MM.1S (cell line): ENCODE results near the gene AMOTL1.

Experiments
- DNase-seq: peaks from one replicate; pipeline ENCODE4 v3.0.0-alpha.2; 2015
- H2AFZ ChIP-seq: fragments of 300-600 bp; sonication (generic); 2 replicates; pipeline ENCODE4 v1.6.0; 2016; ENCODE audit warnings: antibody characterized with exemption, low read length
- H3F3A ChIP-seq: fragments of 300-600 bp; sonication (generic); 2 replicates; pipeline ENCODE4 v1.6.1; 2016; ENCODE audit warnings: mild to moderate bottlenecking, antibody characterized with exemption, low read length, moderate library complexity, mixed read lengths; ENCODE audit not compliant: insufficient read depth
- H3K27ac ChIP-seq: fragments of 300-600 bp; sonication (generic); 2 replicates; pipeline ENCODE4 v1.5.1; 2016; ENCODE audit warnings: mild to moderate bottlenecking, low read length
- H3K27me3 ChIP-seq: fragments of 300-600 bp; sonication (generic); replicated peaks from 2 replicates; pipeline ENCODE4 v1.6.0; 2016; ENCODE audit warnings: low read length; ENCODE audit not compliant: insufficient read depth
- H3K36me3 ChIP-seq: fragments of 300-600 bp; sonication (generic); replicated peaks from 2 replicates; pipeline ENCODE4 v1.6.1; 2016; ENCODE audit warnings: mild to moderate bottlenecking, low read length, mixed read lengths; ENCODE audit not compliant: insufficient read depth
- H3K4me1 ChIP-seq: fragments of 300-600 bp; sonication (generic); 2 replicates; pipeline ENCODE4 v1.6.1; 2016; ENCODE audit warnings: low read length, mixed read lengths
- H3K4me2 ChIP-seq: fragments of 300-600 bp; sonication (generic); 2 replicates; pipeline ENCODE4 v1.6.0; 2016; ENCODE audit warnings: low read depth, low read length
- H3K4me3 ChIP-seq: fragments of 300-600 bp; sonication (generic); 2 replicates; pipeline ENCODE4 v1.5.1; 2016; ENCODE audit warnings: low read length, mixed read lengths
- H3K79me2 ChIP-seq: fragments of 300-600 bp; sonication (generic); 2 replicates; pipeline ENCODE4 v1.6.1; 2016; ENCODE audit warnings: mixed run types, low read length, mixed read lengths
- H3K9ac ChIP-seq: fragments of 300-600 bp; sonication (generic); 2 replicates; pipeline ENCODE4 v1.6.1; 2016; ENCODE audit warnings: low read length, mixed read lengths
- H3K9me2 ChIP-seq: fragments of 300-600 bp; sonication (generic); replicated peaks from 2 replicates; pipeline ENCODE4 v1.6.1; 2016; ENCODE audit warnings: mild to moderate bottlenecking, low read length, mixed read lengths; ENCODE audit not compliant: insufficient read depth
- H3K9me3 ChIP-seq: fragments of 300-600 bp; sonication (generic); replicated peaks from 2 replicates; pipeline ENCODE4 v1.6.1; 2016; ENCODE audit warnings: mild to moderate bottlenecking, low read length, mixed read lengths; ENCODE audit not compliant: insufficient read depth
- H4K20me1 ChIP-seq: fragments of 300-600 bp; sonication (generic); 2 replicates; pipeline ENCODE4 v1.6.1; 2016; ENCODE audit warnings: mild to moderate bottlenecking, low read length, moderate library complexity, mixed read lengths; ENCODE audit not compliant: insufficient read depth
- CTCF ChIP-seq: fragments of 300-600 bp; sonication (generic); IDR thresholded peaks from 2 replicates; pipeline ENCODE4 v1.5.1; 2016; ENCODE audit warnings: antibody characterized with exemption, low read length, mixed read lengths
- EZH2 ChIP-seq: fragments of 300-600 bp; sonication (generic); optimal IDR thresholded peaks from 2 replicates; pipeline ENCODE3; 2017; ENCODE audit warnings: low read depth, mild to moderate bottlenecking, antibody characterized with exemption, low read length, mixed read lengths
- EZH2phosphoT487 ChIP-seq: fragments of 300-600 bp; sonication (generic); IDR thresholded peaks from 2 replicates; pipeline ENCODE4 v1.6.1; 2018; ENCODE audit warnings: antibody characterized with exemption, low read length

AMOTL1 gene

GRCh38 chr11:94771390-94771789, 3.2 kb downstream of the AMOTL1 start:
- Histone ChIP-seq H3K79me2 (peaks cover 72% of the 10 kb centered on the region), H4K20me1 (no peaks in the 10 kb centered on the region), H3K36me3 (no peaks in the 10 kb centered on the region), H3K9ac (no peak overlapping the region), H3F3A (peaks cover 3% of the 10 kb centered on the region; the same call in 1 of the 2 replicates), H2AFZ (no peak overlapping the region), H3K4me2 (no peak overlapping the region), H3K9me3 (no peaks in the 10 kb centered on the region), H3K4me1 (peaks cover 9% of the 10 kb centered on the region; the same call in 1 of the 2 replicates), H3K27me3 (no peaks in the 10 kb centered on the region), H3K4me3 (no peak overlapping the region), H3K27ac (no peak overlapping the region), H3K9me2 (no peaks in the 10 kb centered on the region)
- TF ChIP-seq EZH2phosphoT487 (no peak), CTCF (no peak), EZH2 (no peak)
- no peak for DNase-seq

DNA sequence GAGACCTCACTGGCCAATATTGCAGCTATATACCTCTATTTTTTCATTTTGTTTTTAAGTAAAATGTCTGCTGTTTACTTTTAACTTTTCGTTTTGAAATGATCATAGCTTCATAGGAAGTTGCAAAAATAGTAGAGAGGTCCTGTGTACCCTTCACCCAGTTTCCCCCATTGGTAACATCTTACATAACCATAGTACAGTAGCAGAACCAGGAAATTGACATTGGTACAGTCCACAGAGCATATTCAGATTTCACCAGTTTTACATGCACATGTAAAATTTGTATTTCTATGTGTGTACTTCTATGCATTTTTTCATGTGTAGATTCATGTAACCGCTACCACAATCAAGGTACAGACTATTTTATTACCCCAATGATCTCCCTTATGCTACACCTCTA, 3.8 kb downstream of the AMOTL1 start:
- TF ChIP-seq CTCF = no peak
- TF ChIP-seq EZH2 = no peak
- TF ChIP-seq EZH2phosphoT487 = no peak
- Histone ChIP-seq H3K9me2 (no peaks in the 10 kb centered on the region), H3K4me3 (no peak overlapping the region), H3K27ac (no peak overlapping the region), H3K4me1 (peaks cover 9% of the 10 kb centered on the region; the same call in 1 of the 2 replicates), H4K20me1 (no peaks in the 10 kb centered on the region), H3K27me3 (no peaks in the 10 kb centered on the region), H3K9me3 (no peaks in the 10 kb centered on the region), H3F3A (peaks cover 3% of the 10 kb centered on the region; the same call in 1 of the 2 replicates), H3K36me3 (no peaks in the 10 kb centered on the region), H2AFZ (no peak overlapping the region), H3K79me2 (peaks cover 77% of the 10 kb centered on the region), H3K4me2 (no peak overlapping the region), H3K9ac (no peak overlapping the region)
- DNase-seq = no peak

DNA sequence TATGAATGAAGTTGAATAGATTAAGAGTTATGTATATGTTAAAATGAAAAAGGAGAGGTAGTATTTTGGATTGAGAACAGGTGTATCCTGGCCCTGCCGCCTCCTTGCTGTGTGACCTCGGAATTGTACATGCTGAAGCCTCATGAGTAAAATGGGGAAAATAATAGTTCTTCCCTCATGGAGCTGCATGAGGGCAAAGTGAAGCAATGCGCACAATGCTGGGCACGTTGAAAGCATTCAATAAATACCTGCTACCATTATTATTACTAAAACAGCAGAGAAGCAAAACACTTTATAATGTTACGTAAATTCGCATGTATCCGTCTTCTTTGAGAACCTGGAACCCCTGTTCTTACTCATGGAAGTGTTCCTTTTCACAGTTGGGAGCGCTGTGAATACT, 5.7 kb downstream of the AMOTL1 start:
- no peak overlapping the region for H2AFZ ChIP-seq
- H3F3A ChIP-seq = no peaks in the 10 kb centered on the region
- H3K4me3 ChIP-seq = no peak overlapping the region
- H3K9me2 ChIP-seq = no peaks in the 10 kb centered on the region
- H3K27me3 ChIP-seq = no peaks in the 10 kb centered on the region
- no peaks in the 10 kb centered on the region for H3K9me3 ChIP-seq
- no peak overlapping the region for H3K4me2 ChIP-seq
- peaks cover 96% of the 10 kb centered on the region for H3K79me2 ChIP-seq
- H4K20me1 ChIP-seq = no peaks in the 10 kb centered on the region
- no peak overlapping the region for H3K27ac ChIP-seq
- peaks cover 9% of the 10 kb centered on the region; the same call in 1 of the 2 replicates for H3K4me1 ChIP-seq
- H3K9ac ChIP-seq = no peak overlapping the region
- H3K36me3 ChIP-seq = no peaks in the 10 kb centered on the region
- no peak for DNase-seq
- TF ChIP-seq CTCF (no peak), EZH2 (no peak)
